ENCODE measurements around the gene ATF7IP.

DNA sequence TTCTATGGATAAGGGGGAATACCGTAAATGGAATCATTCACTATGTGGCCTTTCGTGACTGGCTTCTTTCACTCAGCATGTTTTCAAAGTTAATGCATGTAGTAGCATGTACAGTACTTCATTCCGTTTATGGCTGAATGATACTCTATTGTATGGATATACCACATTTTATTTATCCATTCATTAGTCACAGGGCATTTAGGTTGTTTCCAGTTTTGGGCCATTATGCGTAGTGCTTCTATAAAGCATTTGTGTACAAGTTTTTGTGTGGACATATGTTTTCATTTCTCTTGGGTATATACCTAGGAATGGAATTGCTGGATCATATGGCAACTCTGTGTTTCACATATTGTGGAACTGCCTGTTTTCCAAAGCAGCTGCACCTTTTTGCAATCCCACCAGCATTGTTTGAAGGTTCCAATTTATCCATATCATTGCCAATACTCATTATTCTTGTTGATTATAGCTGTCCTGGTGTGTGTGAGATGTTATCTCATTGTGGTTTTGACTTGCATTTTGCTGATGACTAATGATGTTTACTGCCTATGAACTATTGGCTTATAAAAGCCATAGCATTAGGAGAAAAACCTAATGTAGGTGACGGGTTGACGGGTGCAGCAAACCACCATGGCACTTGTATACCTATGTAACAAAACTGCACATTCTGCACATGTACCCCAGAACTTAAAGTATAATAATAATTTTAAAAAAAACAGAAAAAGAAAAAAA, 45.5 kb downstream of the ATF7IP start:
- TF ChIP-seq POLR2A (IDR thresholded peaks at IDR 0.05) (no peak), POLR2AphosphoS5 (IDR thresholded peaks at IDR 0.05; ENCODE audit: insufficient read depth in 1 of 2, low read depth in 1 of 2) (no peak)
- TF ChIP-seq, protein P1, sequence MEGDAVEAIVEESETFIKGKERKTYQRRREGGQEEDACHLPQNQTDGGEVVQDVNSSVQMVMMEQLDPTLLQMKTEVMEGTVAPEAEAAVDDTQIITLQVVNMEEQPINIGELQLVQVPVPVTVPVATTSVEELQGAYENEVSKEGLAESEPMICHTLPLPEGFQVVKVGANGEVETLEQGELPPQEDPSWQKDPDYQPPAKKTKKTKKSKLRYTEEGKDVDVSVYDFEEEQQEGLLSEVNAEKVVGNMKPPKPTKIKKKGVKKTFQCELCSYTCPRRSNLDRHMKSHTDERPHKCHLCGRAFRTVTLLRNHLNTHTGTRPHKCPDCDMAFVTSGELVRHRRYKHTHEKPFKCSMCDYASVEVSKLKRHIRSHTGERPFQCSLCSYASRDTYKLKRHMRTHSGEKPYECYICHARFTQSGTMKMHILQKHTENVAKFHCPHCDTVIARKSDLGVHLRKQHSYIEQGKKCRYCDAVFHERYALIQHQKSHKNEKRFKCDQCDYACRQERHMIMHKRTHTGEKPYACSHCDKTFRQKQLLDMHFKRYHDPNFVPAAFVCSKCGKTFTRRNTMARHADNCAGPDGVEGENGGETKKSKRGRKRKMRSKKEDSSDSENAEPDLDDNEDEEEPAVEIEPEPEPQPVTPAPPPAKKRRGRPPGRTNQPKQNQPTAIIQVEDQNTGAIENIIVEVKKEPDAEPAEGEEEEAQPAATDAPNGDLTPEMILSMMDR (IDR thresholded peaks at IDR 0.05), result no peak

Data from vagina (tissue), 2 donors.